Cardiac fibroblast (primary cell): Measurements from ENCODE around the gene SUN1.
A peak's percentile ranks its signal among the peaks of the same experiment; 100 is the strongest.

Source experiments
- DNase-seq, 2 donors: peaks; one replicate each; pipeline versions ENCODE4 v3.0.0 to v3.0.0-alpha.2; 2010; ENCODE audit warnings: low read depth in 2 of 2
- H3K4me3 ChIP-seq, 2 donors: replicated peaks in 1 of 2; 1 replicate in 1 of 2; 2 replicates in 1 of 2; pipeline ENCODE4 v1.5.1; 2011; ENCODE audit warnings: low read depth in 2 of 2, low read length in 2 of 2, mild to moderate bottlenecking in 2 of 2, moderate library complexity in 1 of 2
- CTCF ChIP-seq: IDR thresholded peaks from one replicate; pipeline ENCODE4 v1.5.1; 2011; ENCODE audit warnings: low read depth, mild to moderate bottlenecking, low read length, inconsistent platforms

The SUN1 gene

GRCh38 chr7:828793-829561 is 3.3 kb upstream of the SUN1 start:
- H3K4me3 ChIP-seq: no peak overlapping the region
- no peak for DNase-seq
- no peak for TF ChIP-seq CTCF

- no peak for DNase-seq
- TF ChIP-seq CTCF: no peak
- H3K4me3 ChIP-seq: no peak overlapping the region
These were observed 2.2 kb upstream of the SUN1 start for GRCh38 chr7:830069-830468.

GRCh38 chr7:831596-832166 is 595 bp upstream of the SUN1 start:
- peak; percentile 90 to 94 for DNase-seq
- H3K4me3 ChIP-seq: peak overlapping the region in 1 of 2 donors; percentile 4
- TF ChIP-seq CTCF: no peak

- H3K4me3 ChIP-seq: no peak overlapping the region
- TF ChIP-seq CTCF: no peak
- DNase-seq: no peak
These were observed 720 bp downstream of the SUN1 start for GRCh38 chr7:832968-833424.

- H3K4me3 ChIP-seq: no peak overlapping the region
- no peak for TF ChIP-seq CTCF
- no peak for DNase-seq
These were observed 1.5 kb downstream of the SUN1 start for GRCh38 chr7:833601-834258.

- DNase-seq: no peak
- no peak overlapping the region for H3K4me3 ChIP-seq
- TF ChIP-seq CTCF: no peak
These were observed 2.0 kb downstream of the SUN1 start for GRCh38 chr7:834277-834676.
